Germinal center (tissue), 1 donor: ENCODE results near the gene PHYHD1.
"Not testable (repeated sequence)": the region's sequence is repeated elsewhere in the genome, so short reads cannot be mapped to it uniquely, and the experiment has no call there.

Experiments used
- DNase-seq: peaks from one replicate; pipeline ENCODE4 v3.0.0; 2012; ENCODE audit warnings: mixed read lengths, low spot score

Gene PHYHD1

DNA sequence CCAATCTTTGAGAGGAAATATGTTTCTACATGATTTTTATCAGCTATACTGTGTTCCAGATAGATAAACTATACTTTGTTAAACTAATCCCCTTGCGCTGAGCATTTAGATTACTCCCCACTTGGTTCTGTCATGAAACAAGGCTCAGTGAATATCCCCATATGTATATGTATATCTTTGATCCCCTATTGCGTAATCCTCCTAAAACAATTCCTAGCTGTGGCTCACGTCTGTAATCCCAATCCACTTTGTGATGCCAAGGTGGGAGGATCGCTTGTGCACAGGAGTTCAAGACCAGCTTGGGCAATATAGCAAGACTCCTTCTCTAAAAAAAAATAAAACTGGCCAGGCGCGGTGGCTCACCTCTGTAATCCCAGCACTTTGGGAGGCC, 2.7 kb downstream of the PHYHD1 start:
- no peak for DNase-seq

DNA sequence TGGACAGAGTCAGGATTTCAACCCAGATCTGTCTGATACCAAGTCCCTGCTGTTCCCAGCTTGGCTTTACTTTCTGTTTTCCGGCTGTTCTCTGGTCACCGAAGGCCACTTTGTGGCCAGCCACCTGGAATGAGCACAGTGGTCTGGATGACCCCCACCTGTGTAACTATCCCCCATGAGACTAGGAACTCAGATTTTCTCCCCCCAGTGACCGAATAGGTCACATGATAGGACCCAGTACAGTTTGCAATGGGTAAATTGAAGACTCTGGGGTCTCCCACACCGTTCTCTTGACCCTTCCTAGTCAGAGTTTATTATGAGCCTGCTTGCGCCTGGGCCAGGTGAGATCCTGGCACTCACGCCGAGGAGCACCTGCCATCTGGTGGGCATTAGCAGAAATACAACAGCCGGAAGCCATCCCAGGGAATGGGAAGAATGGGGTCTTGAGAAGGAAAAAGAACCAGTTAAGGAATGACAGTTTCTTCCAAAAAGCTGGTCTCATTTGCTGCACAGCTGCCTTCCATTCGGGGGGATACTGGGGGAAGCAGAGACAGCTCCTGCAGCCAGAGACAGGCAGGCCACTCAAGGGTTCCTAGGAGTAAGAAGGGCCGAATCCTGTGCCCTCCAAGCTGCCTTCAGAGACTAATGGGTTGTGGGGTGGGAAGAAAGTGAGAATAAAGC, 7.1 kb downstream of the PHYHD1 start:
- DNase-seq = peak; percentile 67

DNA sequence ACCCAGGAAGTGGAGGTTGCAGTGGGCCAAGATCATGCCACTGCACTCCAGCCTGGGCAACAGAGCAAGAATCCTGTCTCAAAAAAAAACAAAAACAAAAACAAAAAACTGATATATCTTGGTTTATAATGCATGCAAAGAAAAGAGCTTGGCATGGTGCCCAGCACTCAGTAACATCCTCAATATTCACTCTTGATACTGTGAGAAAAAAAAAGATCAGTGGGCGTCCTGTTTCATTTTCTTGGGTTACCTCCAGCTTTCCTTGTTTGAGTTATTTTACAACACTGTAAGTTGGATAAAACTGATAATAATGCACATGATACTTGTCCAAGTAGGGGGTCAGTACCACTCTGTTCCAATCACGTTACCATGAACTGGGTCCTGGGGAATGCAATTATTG, 7.8 kb downstream of the PHYHD1 start:
- no peak for DNase-seq

DNA sequence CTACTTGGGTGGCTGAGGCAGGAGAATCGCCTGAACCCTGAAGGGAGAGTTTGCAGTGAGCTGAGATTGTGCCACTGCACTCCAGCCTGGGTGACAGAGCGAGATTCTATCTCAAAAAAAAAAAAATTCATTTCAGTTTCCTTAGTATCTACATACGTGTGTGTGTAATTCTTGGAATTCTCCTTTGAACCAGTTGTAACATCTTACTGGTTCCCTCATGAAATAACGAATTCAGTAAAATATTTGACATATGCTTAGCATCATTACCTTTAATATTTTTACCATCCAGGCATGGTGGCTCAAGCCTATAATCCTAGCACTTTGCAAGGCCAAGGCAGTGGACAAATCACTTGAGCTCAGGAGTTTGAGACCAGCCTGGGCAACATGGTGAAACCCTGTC, 8.8 kb downstream of the PHYHD1 start:
- no peak for DNase-seq

DNA sequence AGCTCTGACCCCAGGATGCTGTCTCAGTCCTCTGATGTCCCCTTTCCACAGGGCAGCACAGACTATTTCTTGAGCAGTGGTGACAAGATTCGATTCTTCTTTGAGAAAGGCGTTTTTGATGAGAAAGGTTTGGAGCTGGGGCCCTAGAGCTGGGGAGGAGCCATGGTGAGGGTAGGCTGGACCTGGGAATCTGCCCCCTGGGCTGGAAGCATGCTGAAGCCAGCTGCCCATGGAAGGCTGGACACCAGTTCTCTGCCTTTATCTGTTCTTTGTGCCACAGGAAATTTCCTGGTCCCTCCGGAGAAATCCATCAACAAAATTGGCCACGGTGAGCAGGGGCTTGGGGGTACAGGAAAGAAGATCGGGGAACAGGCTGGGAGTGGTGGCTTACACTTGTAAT, 12.9 kb downstream of the PHYHD1 start:
- DNase-seq = no peak

DNA sequence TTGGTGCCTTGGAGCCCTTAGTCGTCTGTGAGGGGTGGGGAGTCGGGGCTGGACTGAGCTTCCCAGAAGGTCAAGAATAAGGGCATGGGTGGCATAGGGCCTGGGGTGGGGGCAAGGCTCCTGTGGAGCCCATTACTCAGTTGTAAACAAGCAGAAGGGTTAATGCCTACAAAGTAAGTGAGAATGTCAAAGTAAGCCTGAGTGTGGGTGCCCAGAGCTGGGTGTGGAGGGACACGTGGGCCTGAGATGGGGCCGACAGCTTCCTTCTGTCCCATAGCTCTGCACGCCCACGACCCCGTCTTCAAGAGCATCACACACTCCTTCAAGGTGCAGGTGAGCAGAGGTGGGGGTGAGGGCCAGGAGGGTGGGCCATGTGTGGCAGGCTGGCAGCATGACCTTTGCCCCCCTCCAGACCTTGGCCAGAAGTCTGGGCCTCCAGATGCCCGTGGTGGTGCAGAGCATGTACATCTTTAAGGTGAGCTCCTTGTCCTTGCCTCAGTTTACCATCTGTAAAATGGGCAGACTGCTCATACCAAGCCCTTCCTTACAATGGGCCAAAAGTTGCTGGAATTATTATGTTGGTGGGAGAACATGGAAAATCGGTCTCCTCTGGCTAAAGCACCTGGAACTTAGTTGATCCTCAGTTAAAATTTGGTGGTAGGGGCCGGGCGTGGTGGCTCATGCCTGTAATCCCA, 15.5 kb downstream of the PHYHD1 start:
- no peak for DNase-seq

DNA sequence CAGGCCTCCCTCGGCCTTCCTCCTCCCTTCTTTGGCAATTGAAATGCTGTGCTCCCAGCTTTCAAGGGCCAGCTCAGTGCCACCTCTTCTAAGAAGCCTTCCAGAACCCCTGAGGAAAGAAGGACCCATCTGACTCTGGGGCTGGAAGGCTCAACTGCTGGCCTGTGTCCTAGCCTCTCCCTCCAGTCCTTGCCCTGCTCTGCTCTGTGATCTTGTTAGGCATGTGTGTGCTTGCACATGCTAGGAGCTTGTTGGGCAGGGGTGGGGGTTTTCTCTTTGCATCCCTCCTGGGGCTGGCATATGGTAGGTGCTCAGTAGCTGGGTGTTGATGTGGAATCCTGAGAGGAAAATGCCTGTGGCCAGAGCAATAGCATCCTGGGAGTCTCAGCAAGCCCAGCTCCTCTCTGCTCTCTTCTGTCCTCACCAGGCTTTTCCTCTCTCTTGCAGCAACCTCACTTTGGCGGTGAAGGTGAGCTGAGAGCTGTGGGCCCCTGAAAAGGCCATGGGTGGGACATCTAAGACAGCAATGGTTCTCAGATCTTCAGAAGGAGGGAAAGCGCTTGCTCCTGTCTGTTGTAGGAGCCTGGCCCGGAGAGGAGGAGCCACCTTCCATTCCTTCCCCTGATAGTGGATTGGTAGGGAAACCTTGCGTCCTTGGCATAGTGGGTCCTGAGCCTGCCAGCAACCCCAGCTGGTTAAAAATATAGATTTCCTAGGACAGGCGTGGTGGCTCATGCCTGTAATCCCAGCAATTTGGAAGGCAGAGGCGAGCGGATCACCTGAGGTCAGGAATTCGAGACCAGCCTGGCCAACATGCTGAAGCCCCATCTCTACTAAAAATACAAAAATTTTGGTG, 16.8 kb downstream of the PHYHD1 start:
- no peak for DNase-seq

DNA sequence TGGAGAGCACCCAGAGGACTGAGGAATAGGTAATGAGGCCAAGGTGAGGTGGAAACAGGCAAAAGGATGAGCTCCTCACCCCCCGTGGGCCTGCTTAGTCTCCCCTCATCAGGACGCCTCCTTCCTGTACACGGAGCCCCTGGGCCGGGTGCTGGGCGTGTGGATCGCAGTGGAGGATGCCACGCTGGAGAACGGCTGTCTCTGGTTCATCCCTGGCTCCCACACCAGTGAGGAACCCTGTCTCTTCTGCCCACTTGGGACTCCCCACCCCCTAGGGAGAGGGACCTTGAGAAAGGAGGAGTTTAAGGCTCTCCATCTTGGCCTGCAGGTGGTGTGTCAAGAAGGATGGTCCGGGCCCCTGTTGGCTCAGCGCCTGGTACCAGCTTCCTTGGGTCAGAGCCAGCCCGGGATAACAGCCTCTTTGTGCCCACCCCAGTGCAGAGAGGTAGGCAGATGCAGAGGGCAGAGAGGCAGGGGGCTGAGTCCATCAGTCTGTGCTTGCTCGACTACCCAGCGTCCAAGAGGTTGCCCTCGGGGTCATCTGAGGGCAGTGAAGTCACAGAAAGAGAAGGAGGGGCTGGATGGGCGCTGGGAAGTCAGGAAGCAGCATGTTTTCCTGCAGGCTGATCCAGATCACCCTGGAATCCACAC, 19.6 kb downstream of the PHYHD1 start:
- DNase-seq = no peak

DNA sequence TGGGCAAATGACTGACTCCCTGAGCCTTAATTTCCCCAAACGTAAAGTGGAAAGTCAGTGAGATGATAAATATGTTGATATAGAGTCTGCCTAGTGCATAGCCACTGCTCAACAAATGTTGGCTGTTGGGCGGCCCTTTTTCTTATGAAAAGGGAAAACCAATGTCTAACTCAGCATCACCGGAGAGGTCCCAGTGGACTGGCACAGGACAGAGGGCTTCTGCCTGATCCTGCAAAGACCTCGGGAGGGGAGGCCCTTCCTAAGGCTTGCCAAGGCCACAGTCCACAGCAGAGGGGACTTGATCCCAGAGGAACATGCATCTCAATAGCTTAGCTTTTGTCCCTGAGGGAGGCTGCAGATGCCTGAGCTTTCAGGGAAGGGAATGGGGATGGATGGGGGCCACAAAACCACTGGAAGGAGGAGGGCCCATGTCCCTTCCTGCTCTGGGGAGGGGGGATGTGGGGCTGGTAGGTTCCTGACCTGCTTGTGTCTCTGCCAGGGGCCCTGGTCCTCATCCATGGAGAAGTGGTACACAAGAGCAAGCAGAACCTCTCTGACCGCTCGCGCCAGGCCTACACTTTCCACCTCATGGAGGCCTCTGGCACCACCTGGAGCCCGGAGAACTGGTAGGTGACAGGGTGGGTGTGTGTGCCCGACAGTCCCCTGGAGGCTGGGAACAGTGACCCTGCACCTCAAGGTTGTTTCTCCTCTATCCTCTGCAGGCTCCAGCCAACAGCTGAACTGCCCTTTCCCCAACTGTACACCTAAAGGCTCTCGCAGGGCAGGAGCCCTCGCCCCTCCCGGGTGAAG, 20.4 kb downstream of the PHYHD1 start:
- DNase-seq = no peak

DNA sequence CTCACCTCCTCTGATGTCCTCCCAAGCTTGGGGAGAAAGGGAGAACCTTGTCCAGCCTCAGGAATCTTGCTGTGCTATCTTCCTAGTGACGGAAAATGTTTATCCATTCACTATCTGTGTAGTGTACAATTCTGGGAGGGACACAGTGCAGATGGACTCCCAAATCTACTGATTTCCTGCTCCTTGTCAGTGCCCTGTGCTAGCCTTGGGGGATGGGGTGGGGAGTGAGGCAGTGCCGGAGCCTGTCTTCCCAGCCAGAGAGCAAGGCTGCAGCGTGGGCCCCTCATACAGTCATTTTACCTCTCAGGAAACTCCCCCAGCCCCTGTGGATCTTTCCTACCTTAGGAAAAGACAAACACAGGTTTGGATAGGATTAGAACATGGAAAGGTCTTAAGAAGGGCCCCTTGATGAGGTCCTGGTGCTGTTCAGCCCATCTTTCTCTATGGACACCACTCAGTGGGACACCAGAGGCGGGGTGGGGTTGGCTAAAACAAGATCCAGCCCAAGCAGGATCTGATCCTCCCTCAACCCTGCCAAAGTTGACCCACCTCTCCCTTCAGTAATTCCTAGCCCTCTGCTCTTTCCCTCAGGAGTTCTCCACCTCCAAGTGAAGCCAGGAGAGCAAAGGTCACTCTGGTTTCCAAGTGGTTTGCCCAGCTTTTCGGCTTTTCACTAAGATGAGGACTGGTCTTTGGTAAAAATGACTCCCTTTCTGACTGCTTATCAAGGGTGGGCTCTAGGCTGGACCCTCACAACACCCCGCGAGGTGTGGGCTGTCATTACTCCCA, 23.2 kb downstream of the PHYHD1 start:
- no peak for DNase-seq

DNA sequence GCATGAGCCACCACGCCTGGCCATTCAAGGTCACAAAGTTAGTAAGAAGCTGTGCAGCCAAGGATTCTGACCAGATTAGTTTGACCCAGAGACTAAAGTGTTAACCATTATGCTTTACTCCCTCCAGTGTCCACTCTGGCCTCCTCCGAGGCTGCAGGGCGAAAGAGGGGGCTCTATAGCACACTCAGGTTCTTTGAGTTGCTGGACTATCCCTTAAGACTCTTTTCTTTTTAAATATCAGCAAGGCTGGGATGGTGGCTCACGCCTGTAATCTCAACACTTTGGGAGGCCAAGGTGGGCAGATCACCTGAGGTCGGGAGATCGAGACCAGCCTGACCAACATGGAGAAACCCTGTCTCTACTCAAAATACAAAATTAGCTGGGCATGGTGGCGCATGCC, 24.2 kb downstream of the PHYHD1 start:
- DNase-seq = not testable (repeated sequence)

DNA sequence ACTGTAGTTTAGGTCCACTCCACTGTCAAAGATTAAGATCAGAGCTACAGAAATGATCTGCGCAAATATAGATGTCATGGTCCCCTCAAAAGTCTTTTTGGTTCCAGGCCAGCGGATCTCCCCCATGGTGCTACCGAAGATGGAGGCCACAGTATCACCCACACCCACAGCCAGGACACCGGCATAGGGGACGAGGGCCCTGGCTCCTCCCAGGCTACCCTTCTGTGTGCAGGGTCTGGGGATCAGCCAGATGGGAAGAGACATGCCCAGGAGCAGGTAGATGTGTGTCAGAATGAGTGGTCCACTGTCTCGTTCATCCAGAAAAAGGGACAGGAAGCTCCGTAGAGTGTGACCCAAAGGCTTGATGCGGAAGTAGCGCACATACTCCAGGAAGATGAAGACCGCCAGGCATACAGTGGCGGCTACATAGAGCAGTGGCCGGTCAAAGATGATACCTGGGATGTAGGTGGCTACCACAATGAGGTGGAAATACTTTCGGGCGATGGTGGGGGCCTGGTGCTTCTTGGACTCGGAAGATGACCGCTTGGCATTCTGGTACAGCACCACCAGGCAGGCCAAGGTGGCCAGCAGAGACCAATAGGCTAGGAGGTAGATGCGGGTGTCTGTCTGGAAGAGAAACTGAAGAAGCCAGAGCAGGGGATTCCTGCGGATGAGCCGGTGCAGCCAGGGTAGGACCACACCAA, 25.2 kb downstream of the PHYHD1 start:
- no peak for DNase-seq

DNA sequence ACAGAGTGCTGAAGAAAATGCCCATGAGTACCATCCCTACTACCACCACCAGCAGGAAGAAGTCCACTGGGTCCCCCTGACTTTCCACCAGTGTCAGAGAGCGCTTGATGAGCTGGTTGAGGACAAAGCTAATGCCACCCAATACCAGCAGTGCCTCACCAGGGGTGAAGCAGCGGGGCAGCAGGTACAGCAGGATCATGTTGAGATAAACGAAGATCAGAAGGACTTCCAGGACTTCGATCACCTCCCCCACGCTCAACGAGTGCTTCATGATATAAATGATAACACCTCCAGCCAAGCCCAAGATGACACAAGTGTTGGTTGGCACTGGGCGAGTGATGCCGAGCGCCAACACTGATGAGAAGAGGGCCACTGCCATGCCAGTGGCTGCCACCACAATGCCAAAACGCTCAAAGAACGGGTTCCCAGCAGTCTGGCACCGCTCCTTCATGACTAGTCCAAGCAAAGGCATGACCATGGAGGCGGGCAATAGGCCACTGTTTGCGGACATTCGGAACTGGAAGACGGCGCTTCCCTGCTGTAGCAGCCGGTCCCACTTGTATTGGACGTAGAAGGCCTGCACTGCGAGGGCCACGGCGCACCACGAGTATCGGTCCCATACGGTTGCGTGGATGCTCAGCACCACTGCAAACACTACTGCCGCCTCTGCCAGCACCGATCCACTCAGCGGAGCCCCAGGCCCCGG, 25.9 kb downstream of the PHYHD1 start:
- peak; percentile 47 for DNase-seq

DNA sequence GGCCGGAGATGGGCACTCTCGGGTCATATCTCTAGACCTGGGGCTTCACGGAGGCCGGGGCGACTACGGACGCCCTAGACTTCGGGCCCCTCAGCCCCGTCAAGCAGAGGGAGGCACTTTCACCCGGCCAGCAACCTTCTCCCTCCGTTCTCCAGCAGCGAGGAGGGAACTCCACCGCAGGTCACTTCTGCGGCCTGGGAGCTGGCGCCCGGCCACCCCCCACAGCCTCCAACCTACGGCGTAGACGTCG, 26.4 kb downstream of the PHYHD1 start:
- no peak for DNase-seq

DNA sequence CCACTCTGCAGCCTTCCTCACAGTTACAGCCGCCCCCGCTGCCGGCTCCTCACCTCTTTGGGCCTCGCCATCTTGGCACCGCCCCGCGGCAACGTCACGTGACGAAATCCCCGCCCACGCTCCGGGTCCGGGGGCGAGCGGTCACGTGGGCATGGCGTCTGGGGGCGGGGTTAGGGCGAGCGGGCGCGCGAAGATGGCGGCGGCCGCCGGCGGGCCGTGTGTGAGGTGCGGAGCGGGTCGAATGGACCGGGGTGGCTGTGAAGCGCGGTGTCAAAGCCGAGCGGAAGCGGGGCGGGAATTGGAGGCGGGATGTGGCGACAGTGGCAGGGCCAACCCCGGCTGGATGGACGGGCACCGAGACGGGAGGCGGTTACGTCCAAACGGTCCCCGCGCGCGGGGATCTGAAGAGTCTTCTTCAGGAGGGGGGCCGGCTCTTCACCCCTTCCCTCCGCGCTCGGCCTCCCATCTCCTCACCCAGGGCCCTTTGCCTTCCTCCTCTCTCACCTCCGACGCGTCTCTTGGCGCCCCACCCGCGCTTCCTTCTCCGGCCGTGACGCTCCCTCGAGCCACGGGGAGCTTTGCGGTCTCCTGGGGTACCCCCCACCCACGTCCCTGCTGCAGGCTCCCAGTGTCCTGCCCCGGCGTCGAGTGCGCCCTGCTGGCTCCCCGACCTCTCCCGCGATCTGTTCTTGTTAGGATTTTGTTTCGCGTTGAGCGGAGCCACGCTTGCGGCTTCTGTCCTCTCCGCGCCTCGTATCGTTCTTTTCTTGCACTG, 26.9 kb downstream of the PHYHD1 start, which contains the start of the genes DOLK and NUP188:
TSS of gene DOLK (minus strand) at position 77 of the 775 bp plus-strand sequence. CDS start 300 bp downstream, outside the sequence.
TSS of gene NUP188 (plus strand) at position 173 of the 775 bp plus-strand sequence. CDS start at position 194, 21 bp downstream.
- DNase-seq = peak; percentile 99

DNA sequence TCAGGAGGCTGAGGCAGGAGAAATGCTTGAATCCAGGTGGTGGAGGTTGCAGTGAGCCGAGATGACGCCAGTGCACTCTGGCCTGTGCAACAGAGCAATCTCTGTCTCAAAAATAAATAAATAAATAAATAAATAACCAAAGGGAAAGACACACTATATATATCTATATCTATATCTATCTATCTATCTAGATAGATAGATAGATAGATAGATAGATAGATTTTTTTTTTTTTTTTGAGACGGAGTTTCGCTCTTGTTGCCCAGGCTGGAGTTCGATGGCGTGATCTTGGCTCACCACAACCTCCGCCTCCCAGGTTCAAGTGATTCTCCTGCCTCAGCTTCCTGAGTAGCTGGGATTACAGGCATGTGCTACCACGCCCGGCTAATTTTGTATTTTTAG, 40.6 kb downstream of the PHYHD1 start:
- not testable (repeated sequence) for DNase-seq

DNA sequence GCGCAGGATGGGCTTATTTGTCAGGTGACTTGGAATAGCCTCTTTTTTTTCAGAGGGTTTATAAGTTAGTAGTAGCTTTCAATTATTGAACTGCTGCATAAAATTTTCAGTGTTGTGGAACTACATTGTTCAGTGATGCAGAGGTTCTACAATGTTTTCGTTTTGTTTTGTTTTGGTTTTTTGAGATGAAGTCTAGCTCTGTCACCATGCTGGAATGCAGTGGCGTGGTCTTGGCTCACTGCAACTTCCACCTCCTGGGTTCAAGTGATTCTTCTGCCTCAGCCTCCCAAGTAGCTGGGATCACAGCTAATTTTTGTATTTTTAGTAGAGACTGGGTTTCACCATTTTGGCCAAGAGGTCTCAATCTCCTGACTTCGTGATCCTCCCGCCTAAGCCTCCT, 48.7 kb downstream of the PHYHD1 start:
- DNase-seq = no peak

DNA sequence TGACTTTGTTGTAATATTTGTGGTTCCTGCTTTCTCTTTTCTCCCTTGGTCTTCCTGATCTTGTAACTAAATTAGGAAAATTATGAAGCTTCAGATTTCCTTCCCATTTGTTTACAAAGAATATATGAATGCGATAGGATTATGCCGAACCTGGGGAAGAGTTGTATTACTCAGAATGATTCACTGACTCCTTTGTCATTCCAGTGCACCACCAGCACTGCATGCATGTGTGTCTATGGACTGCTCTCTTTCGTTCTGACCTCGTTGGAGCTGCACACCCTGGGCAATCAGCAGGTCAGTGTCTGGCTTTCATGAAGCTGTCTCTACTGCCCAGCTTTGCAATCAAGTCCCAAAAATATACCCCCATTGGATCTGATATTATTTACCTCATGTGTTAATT, 52.2 kb downstream of the PHYHD1 start:
- no peak for DNase-seq

DNA sequence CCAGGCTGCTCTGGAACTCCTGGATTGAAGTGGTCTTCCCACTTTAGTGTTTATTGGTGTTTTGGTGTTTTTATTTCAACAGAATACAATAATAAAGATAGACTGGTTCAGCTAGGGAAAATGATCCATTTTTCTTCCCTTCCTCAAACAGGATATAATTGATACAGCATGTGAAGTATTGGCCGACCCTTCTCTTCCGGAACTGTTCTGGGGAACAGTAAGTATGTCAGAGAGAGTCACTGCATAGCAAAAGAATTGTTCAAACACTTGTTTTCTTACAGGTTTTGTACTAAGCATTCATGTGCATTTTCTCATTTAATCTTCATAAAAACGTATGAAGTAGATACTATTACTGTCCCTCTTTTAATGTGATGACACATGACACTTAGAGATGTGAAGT, 58.3 kb downstream of the PHYHD1 start:
- no peak for DNase-seq
